ENCODE data around the gene RXRA.

RXRA gene

GRCh38 chr9:134314039-134314949, 12.0 kb upstream of the RXRA start:
- no peak for DNase-seq

- DNase-seq, result no peak
Measured at GRCh38 chr9:134314950-134315715, 11.1 kb upstream of the RXRA start.

GRCh38 chr9:134315716-134316448, 10.4 kb upstream of the RXRA start:
- DNase-seq, result no peak

GRCh38 chr9:134316449-134317160, 9.7 kb upstream of the RXRA start:
- no peak for DNase-seq

- DNase-seq, result no peak
Measured at GRCh38 chr9:134317400-134317789, 8.9 kb upstream of the RXRA start.

GRCh38 chr9:134317790-134318414, 8.4 kb upstream of the RXRA start:
- DNase-seq, result no peak

- DNase-seq, result no peak
Measured at GRCh38 chr9:134318481-134318891, 7.8 kb upstream of the RXRA start.

GRCh38 chr9:134318941-134319305, 7.3 kb upstream of the RXRA start:
- no peak for DNase-seq

- DNase-seq, result no peak
Measured at GRCh38 chr9:134319306-134320125, 6.7 kb upstream of the RXRA start.

- DNase-seq, result no peak
Measured at GRCh38 chr9:134320126-134320867, 6.0 kb upstream of the RXRA start.

- DNase-seq, result no peak
Measured at GRCh38 chr9:134320868-134321471, 5.3 kb upstream of the RXRA start.

- DNase-seq, result no peak
Measured at GRCh38 chr9:134321531-134321930, 4.7 kb upstream of the RXRA start.

- no peak for DNase-seq
Measured at GRCh38 chr9:134321946-134322741, 4.1 kb upstream of the RXRA start.

GRCh38 chr9:134322781-134323241, 3.4 kb upstream of the RXRA start:
- DNase-seq, result no peak

- DNase-seq, result no peak
Measured at GRCh38 chr9:134323741-134324358, 2.4 kb upstream of the RXRA start.

- no peak for DNase-seq
Measured at GRCh38 chr9:134324359-134325095, 1.7 kb upstream of the RXRA start.

- no peak for DNase-seq
Measured at GRCh38 chr9:134325096-134325812, 1.0 kb upstream of the RXRA start.

Data from NCI-H524 treated with DMSO at 0.1 percent for 48 hours (cell line).